K562 (cell line): ENCODE measurements around the gene AHNAK.

Experiments
- CREB3L1 ChIP-seq: fragments of 450-650 bp; IDR thresholded peaks from 2 replicates; pipeline ENCODE4 v1.6.1; 2014; ENCODE audit warnings: low read depth, mild to moderate bottlenecking, moderate library complexity, borderline replicate concordance
- CTCF ChIP-seq, 3 experiments: IDR thresholded peaks in 2 of 3; conservative IDR thresholded peaks in 1 of 3; 2 replicates each; pipeline ENCODE4 v1.5.1; 2011 to 2012; ENCODE audit warnings: low read length in 3 of 3, mild to moderate bottlenecking in 3 of 3, control low read depth in 2 of 3, improper control_type of control experiment in 1 of 3, inconsistent platforms in 1 of 3, low read depth in 1 of 3, mixed read lengths in 1 of 3, moderate library complexity in 1 of 3; ENCODE audit not compliant: insufficient read depth in 2 of 3
- ESRRA ChIP-seq: fragments of 450-650 bp; IDR thresholded peaks from 2 replicates; pipeline ENCODE4 v1.6.1; 2014; ENCODE audit warnings: low read depth, mild to moderate bottlenecking, moderate library complexity, borderline replicate concordance
- EZH2 ChIP-seq: IDR thresholded peaks from 2 replicates; pipeline ENCODE4 v1.6.1; 2012; ENCODE audit warnings: low read depth, mild to moderate bottlenecking, inconsistent platforms, low read length, borderline replicate concordance
- MAFG ChIP-seq: fragments of 450-650 bp; conservative IDR thresholded peaks from 2 replicates; pipeline ENCODE4 v1.6.1; 2016; ENCODE audit warnings: missing genetic modification characterization, missing compliant biosample characterization
- MAZ ChIP-seq, 2 experiments: fragments of 450-650 bp in 1 of 2; sonication (generic) in 1 of 2; formaldehyde crosslinking; IDR thresholded peaks in 1 of 2; conservative IDR thresholded peaks in 1 of 2; 2 replicates each; pipeline versions ENCODE4 v1.4.0 to v1.5.0; 2020; ENCODE audit warnings: mild to moderate bottlenecking in 1 of 2, missing genetic modification reagents in 1 of 2
- NFE2L1 ChIP-seq: fragments of 450-650 bp; IDR thresholded peaks from 2 replicates; pipeline ENCODE4 v1.6.1; 2016; ENCODE audit warnings: missing genetic modification characterization, low read depth, mild to moderate bottlenecking, missing compliant biosample characterization, moderate library complexity, borderline replicate concordance
- RAD51 ChIP-seq: fragments of 450-650 bp; IDR thresholded peaks from 2 replicates; pipeline ENCODE4 v1.7.1; 2016; ENCODE audit warnings: low read depth, mild to moderate bottlenecking, borderline replicate concordance
- SMARCA4 ChIP-seq: fragments of 450-650 bp; IDR thresholded peaks from 2 replicates; pipeline ENCODE4 v1.6.1; 2016
- ZEB2 ChIP-seq: fragments of 450-650 bp; IDR thresholded peaks from 2 replicates; pipeline ENCODE4 v1.6.1; 2016
- ZNF639 ChIP-seq, 2 experiments: fragments of 200-800 bp in 1 of 2; sonication (Bioruptor generic) in 1 of 2; sonication (generic) in 1 of 2; formaldehyde crosslinking in 1 of 2; IDR thresholded peaks in 1 of 2; conservative IDR thresholded peaks in 1 of 2; 2 replicates each; pipeline versions ENCODE4 v1.5.0 to v1.6.1; 2016 to 2020; ENCODE audit warnings: missing compliant biosample characterization in 1 of 2, missing genetic modification characterization in 1 of 2, missing genetic modification reagents in 1 of 2

- no peak for TF ChIP-seq ZEB2
- no peak for TF ChIP-seq CTCF (IDR thresholded peaks at IDR 0.05 in 2 of 3, conservative IDR thresholded peaks at IDR 0.05 in 1 of 3; ENCODE audit: insufficient read depth in 2 of 3, low read depth in 1 of 3, low read length in 3 of 3)
- no peak for TF ChIP-seq ZNF639 (CRISPR knock-in tag; conservative IDR thresholded peaks at IDR 0.05 in 1 of 2, IDR thresholded peaks at IDR 0.05 in 1 of 2)
- no peak for TF ChIP-seq NFE2L1
- TF ChIP-seq SMARCA4 = no peak
- no peak for TF ChIP-seq RAD51
- no peak for TF ChIP-seq EZH2
- no peak for TF ChIP-seq ESRRA
- no peak for TF ChIP-seq MAFG
- TF ChIP-seq CREB3L1 = no peak
- TF ChIP-seq MAZ (CRISPR knock-in tag; conservative IDR thresholded peaks at IDR 0.05 in 1 of 2, IDR thresholded peaks at IDR 0.05 in 1 of 2) = no peak
Measured at GRCh38 chr11:62514151-62514550, 32.5 kb downstream of the AHNAK start.
